Activated T-cell treated with anti-CD3 and anti-CD28 coated beads for 24 hours (primary cell): Measurements from ENCODE around the gene HMCN1.

Experiments used
- DNase-seq: peaks from one replicate; pipeline ENCODE4 v3.0.0-alpha.2; 2020; ENCODE audit warnings: low read depth

The HMCN1 gene

GRCh38 chr1:185733818-185734735 is at the start of gene HMCN1:
TSS of gene HMCN1 (plus strand) at chr1:185734391. CDS start at chr1:185734780, 389 bp downstream.
- no peak for DNase-seq

GRCh38 chr1:185686821-185687778 is 47.1 kb upstream of the HMCN1 start:
- DNase-seq, result no peak

GRCh38 chr1:185690527-185690926 is 43.7 kb upstream of the HMCN1 start:
- DNase-seq, result no peak

- no peak for DNase-seq
Observed at GRCh38 chr1:185693654-185694053, 40.5 kb upstream of the HMCN1 start.

- DNase-seq, result no peak
Observed at GRCh38 chr1:185694081-185694480, 40.1 kb upstream of the HMCN1 start.

- DNase-seq, result no peak
Observed at GRCh38 chr1:185695299-185695698, 38.9 kb upstream of the HMCN1 start.

GRCh38 chr1:185696422-185697150 is 37.6 kb upstream of the HMCN1 start:
- DNase-seq, result no peak

- no peak for DNase-seq
Observed at GRCh38 chr1:185699874-185700273, 34.3 kb upstream of the HMCN1 start.

GRCh38 chr1:185701650-185702049 is 32.5 kb upstream of the HMCN1 start:
- DNase-seq, result no peak

GRCh38 chr1:185704181-185704580 is 30.0 kb upstream of the HMCN1 start:
- DNase-seq, result no peak

GRCh38 chr1:185716095-185716494 is 18.1 kb upstream of the HMCN1 start:
- no peak for DNase-seq

GRCh38 chr1:185719021-185719420 is 15.2 kb upstream of the HMCN1 start:
- DNase-seq, result no peak

GRCh38 chr1:185720633-185721272 is 13.4 kb upstream of the HMCN1 start:
- DNase-seq, result no peak

- no peak for DNase-seq
Observed at GRCh38 chr1:185721553-185721952, 12.6 kb upstream of the HMCN1 start.

- no peak for DNase-seq
Observed at GRCh38 chr1:185722098-185722497, 12.1 kb upstream of the HMCN1 start.

GRCh38 chr1:185727726-185728125 is 6.5 kb upstream of the HMCN1 start:
- no peak for DNase-seq

- no peak for DNase-seq
Observed at GRCh38 chr1:185731446-185731845, 2.7 kb upstream of the HMCN1 start.

GRCh38 chr1:185732951-185733350 is 1.2 kb upstream of the HMCN1 start:
- DNase-seq, result no peak

- DNase-seq, result no peak
Observed at GRCh38 chr1:185734929-185735700, 924 bp downstream of the HMCN1 start.

GRCh38 chr1:185735701-185736064 is 1.5 kb downstream of the HMCN1 start:
- DNase-seq, result no peak

- no peak for DNase-seq
Observed at GRCh38 chr1:185739967-185740366, 5.8 kb downstream of the HMCN1 start.
